ENCODE results near the gene GABARAPL1. TPM values are rescaled to one million over a fixed set of nuclear protein-coding genes. Genes with fewer than 3 reads are reported as not detected.

GABARAPL1 gene
- total RNA-seq, 1 donor from 2014 or later: 74.7 TPM

DNA sequence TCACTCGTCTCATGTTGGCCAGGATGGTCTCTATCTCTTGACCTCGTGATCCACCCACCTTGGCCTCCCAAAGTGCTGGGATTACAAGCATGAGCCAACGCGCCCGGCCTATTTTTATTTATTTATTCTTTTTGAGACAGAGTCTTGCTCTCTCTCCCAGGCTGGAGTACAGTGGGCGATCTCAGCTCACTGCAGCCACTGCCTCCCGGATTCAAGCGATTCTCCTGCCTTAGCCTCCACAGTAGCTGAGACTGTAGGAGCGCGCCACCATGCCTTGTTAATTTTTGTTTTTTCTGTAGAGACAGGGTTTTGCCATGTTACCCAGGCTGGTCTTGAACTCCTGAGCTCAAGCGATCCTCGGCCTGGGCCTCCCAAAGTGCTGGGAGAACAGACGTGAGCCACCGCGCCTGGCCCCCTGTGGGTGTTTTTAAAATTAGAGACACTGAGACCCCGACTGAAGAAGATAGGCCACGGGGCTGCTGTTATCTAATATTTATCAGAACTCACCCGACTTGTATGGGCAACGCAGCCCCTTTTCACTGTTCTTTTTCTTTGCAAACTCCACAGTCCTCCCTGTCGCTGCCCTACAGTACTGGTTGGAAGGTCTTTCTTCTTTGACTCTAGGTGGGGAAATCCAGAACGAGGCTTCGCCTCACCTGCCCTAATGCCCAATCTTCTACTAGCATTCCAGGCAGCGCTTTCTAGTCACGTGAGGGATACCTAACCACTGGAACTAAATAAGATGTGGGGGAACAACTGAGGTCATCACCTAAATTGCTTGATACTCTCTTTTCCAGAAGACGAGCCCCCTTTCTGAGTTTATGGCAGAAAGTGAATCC, 1.4 kb upstream of the GABARAPL1 start:
- peak overlapping the region; percentile 99 for H3K27ac Mint-ChIP-seq (ENCODE audit: unreplicated experiment)
- TF ChIP-seq, protein P1, sequence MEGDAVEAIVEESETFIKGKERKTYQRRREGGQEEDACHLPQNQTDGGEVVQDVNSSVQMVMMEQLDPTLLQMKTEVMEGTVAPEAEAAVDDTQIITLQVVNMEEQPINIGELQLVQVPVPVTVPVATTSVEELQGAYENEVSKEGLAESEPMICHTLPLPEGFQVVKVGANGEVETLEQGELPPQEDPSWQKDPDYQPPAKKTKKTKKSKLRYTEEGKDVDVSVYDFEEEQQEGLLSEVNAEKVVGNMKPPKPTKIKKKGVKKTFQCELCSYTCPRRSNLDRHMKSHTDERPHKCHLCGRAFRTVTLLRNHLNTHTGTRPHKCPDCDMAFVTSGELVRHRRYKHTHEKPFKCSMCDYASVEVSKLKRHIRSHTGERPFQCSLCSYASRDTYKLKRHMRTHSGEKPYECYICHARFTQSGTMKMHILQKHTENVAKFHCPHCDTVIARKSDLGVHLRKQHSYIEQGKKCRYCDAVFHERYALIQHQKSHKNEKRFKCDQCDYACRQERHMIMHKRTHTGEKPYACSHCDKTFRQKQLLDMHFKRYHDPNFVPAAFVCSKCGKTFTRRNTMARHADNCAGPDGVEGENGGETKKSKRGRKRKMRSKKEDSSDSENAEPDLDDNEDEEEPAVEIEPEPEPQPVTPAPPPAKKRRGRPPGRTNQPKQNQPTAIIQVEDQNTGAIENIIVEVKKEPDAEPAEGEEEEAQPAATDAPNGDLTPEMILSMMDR (IDR thresholded peaks at IDR 0.05): no peak
- H3K27me3 Mint-ChIP-seq (ENCODE audit: unreplicated experiment): no peaks in the 10 kb centered on the region
- H3K4me3 Mint-ChIP-seq (ENCODE audit: unreplicated experiment): peak overlapping the region; percentile 89
- DNase-seq (ENCODE audit: extremely low spot score, unreplicated experiment): no peak
- peaks cover 3% of the 10 kb centered on the region for H3K36me3 Mint-ChIP-seq (ENCODE audit: unreplicated experiment)
- H3K9me3 Mint-ChIP-seq (ENCODE audit: unreplicated experiment): no peaks in the 10 kb centered on the region
- peaks cover 20% of the 10 kb centered on the region for H3K4me1 Mint-ChIP-seq (ENCODE audit: unreplicated experiment)

DNA sequence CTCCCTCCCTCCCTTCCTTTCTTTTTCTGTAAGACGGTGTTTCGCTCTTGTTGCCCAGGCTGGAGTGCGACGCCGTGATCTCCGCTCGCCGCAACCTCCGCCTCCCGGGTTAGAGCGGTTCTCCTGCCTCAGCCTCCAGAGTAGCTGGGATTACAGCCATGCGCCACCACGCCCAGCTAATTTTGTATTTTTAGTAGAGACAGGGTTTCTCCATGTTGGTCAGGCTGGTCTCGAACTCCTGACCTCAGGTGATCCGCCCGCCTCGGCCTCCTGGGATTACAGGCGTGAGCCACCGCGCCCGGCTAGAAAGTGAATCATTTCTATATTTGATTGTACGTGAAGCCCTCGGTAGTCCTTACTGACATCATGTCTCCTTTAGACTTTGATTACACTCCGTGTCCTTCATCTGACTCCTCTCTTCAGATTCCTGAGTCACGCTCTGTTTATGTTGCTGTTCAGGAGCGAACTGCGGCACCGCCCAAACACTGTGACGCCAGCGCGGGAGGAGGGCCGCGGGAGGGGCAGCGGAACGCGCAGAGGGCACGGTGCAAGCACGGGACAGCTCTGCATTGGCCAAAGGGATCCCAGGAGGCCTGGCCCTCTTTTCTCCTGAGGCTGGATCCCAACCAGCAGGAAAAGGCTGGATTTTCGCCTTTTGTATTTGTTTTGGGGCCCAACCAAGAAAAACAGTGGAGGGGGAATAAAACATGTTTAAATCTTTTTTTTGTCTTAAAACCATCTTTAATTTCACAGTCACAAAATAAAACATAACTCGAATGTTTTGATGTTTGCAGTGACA, 538 bp upstream of the GABARAPL1 start:
- peak; percentile 98 for DNase-seq (ENCODE audit: extremely low spot score, unreplicated experiment)
- peaks cover 20% of the 10 kb centered on the region for H3K4me1 Mint-ChIP-seq (ENCODE audit: unreplicated experiment)
- H3K4me3 Mint-ChIP-seq (ENCODE audit: unreplicated experiment): peak overlapping the region; percentile 89
- peaks cover 3% of the 10 kb centered on the region for H3K36me3 Mint-ChIP-seq (ENCODE audit: unreplicated experiment)
- H3K27me3 Mint-ChIP-seq (ENCODE audit: unreplicated experiment): no peaks in the 10 kb centered on the region
- TF ChIP-seq, protein P1 (IDR thresholded peaks at IDR 0.05): no peak
- peak overlapping the region; percentile 99 for H3K27ac Mint-ChIP-seq (ENCODE audit: unreplicated experiment)
- H3K9me3 Mint-ChIP-seq (ENCODE audit: unreplicated experiment): no peaks in the 10 kb centered on the region

DNA sequence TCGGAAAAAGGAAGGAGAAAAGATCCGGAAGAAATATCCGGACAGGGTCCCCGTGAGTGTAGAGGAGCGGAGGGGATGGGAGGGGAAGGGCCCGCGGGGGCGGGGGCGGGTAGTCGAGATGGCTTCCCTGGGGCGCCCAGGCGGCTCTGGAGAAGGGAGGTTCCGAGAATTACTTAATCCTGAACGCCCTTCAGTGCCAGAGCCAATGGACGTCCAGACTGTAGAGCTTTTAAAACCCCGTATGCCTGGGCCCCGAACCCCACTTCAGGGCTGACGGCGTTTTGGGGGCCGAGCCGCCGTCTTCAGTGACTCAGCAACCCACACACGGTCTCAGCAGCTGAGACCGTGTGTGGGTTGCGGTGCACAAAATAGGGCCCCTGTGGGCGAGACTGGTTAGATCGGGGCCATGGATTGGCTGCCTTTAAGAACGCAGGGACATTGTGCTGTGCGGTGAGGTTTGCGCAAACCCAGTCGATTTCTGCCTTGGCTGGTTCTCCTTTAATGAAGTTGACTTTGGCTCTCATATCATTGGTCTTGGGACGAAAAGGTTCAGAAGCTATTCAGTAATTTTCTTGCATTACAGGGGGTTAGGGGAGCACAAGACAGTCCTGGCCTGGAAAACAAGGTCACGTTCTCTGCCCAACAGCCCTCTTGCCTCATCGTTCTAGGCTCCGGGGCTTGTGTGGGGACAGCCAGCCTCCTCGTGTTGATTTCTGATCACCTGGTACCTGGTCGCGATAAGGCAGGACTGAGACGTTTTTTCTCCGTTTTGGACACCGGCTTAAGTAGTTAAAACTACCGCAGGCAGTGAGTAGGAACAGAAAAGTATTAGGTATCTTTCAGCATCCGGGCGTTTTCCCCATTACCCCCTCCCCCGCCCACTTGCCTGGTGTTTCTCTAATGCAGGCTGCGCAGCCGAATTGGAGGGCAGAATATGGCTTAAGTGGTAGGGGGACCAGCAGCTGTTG, 775 bp downstream of the GABARAPL1 start:
- Mint-ChIP-seq H3K9me3 (ENCODE audit: unreplicated experiment) (no peaks in the 10 kb centered on the region), H3K4me1 (ENCODE audit: unreplicated experiment) (peaks cover 20% of the 10 kb centered on the region), H3K27me3 (ENCODE audit: unreplicated experiment) (no peaks in the 10 kb centered on the region), H3K27ac (ENCODE audit: unreplicated experiment) (peak overlapping the region; percentile 99), H3K4me3 (ENCODE audit: unreplicated experiment) (peak overlapping the region; percentile 89), H3K36me3 (ENCODE audit: unreplicated experiment) (peaks cover 6% of the 10 kb centered on the region)
- peak; percentile 86 for DNase-seq (ENCODE audit: extremely low spot score, unreplicated experiment)
- TF ChIP-seq, protein P1 (IDR thresholded peaks at IDR 0.05): no peak

DNA sequence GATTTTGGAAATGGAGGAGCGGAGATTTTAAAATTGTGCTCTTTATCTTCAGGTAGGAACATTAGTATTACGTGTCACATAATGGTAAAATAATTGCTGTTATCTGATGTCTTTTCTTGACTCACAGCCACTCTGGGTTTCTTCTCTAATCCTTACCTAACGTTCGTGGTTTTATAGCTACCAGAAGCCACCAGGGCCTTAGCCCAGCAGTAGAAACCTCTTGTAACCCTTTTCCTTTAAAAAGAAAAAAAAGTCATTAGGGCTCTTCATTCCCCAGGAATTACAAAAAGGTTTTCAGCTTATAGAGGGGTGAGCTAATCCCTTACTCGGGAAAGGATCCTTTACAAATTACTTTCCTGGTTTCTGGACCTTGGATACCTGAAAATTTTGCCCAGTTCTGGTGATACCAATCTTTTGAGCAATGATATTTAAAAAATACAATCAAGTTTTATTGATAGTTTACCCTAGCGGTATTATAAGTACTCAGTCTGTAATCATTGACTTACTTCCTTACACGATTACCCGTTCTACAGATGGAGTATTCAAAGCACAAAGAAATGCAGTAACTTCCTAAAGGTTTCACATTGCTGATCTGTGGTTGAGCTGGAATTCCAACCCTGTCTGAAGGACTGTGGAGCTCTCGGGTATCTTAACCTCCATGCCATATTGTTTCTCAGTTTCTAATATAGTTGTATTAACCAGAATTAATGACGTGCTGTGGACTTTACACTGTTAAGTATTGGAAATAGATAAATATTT, 1.6 kb downstream of the GABARAPL1 start:
- DNase-seq (ENCODE audit: extremely low spot score, unreplicated experiment): no peak
- H3K4me3 Mint-ChIP-seq (ENCODE audit: unreplicated experiment): peak overlapping the region; percentile 89

More for the DNA sequence above, 1.6 kb downstream of the GABARAPL1 start:
- Mint-ChIP-seq H3K27me3 (ENCODE audit: unreplicated experiment) (no peaks in the 10 kb centered on the region), H3K36me3 (ENCODE audit: unreplicated experiment) (peaks cover 6% of the 10 kb centered on the region), H3K9me3 (ENCODE audit: unreplicated experiment) (no peaks in the 10 kb centered on the region), H3K4me1 (ENCODE audit: unreplicated experiment) (peaks cover 20% of the 10 kb centered on the region), H3K27ac (ENCODE audit: unreplicated experiment) (peak overlapping the region; percentile 99)
- TF ChIP-seq, protein P1 (IDR thresholded peaks at IDR 0.05): no peak
